Activated T-cell treated with anti-CD3 and anti-CD28 coated beads for 48 hours (primary cell): ENCODE data around the gene GOLGA5.
"Not testable (repeated sequence)": the region's sequence is repeated elsewhere in the genome, so short reads cannot be mapped to it uniquely, and the experiment has no call there.

Experiments
- DNase-seq: peaks from one replicate; pipeline ENCODE4 v3.0.0-alpha.2; 2020; ENCODE audit warnings: low read depth

GOLGA5 gene

DNA sequence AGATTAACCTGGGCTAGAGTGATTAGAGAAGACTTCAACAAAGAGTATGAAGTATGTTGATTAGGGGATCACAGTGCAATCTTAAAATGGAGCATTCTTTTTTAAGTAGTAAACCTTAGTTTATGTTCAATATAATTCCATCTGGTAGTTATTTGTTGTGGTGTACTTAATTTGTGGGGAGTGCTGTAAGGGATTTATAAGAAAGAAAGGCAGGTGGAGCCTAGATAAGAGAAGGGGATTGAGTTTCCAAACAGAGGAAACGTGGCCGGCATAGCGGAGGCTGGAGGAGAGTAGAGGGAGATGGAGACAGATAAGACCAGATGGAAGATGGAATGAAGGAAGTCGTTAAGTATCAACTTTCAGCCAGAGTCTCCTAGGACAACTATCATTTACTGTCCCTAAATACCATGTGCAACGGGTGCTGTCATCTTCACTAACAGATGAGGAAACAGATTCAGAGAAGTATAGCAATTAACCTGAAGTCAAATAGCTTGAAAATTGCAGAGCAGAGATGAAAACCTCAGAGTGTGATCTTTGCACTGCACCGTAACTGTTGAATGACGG is 38.1 kb downstream of the GOLGA5 start:
- DNase-seq = no peak

- DNase-seq = no peak
Measured at GRCh38 chr14:92841930-92842329, 47.8 kb downstream of the GOLGA5 start.

GRCh38 chr14:92844204-92844603 is 50.1 kb downstream of the GOLGA5 start:
- DNase-seq = peak; percentile 27

DNA sequence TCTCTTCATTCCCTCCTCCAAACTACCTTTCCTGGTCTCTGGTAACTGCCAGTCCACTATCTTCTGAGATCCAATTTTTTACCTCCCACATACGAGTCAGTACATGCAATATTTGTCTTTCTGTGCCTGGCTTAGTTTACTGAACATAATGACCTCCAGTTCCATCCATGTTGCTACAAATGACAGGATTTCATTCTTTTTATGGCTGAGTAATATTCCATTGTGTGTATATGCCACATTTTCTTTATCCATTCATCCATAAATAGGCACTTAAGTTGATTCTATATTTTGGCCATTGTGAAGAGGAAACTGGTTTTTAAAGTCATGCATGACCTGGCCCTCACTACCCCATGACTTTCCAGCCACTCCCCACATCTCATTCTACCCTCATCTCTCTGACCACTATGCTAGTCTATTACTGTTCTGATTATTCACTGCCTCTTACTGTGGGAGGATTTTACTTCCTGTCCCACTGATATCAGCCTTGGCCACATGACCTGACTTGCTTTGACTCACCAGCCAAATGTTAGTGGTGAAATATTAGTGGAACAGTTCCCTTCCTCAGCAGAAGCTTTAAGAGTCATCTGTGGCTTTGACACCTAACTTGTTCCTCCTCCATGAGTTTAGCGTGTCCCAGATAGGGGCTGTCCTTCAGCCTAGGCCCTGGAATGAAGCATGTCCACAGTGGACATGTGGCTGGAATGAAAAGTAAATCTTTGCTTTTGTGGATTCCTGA is 52.2 kb downstream of the GOLGA5 start:
- DNase-seq = peak; percentile 17

- DNase-seq = no peak
Measured at GRCh38 chr14:92847278-92847677, 53.2 kb downstream of the GOLGA5 start.

DNA sequence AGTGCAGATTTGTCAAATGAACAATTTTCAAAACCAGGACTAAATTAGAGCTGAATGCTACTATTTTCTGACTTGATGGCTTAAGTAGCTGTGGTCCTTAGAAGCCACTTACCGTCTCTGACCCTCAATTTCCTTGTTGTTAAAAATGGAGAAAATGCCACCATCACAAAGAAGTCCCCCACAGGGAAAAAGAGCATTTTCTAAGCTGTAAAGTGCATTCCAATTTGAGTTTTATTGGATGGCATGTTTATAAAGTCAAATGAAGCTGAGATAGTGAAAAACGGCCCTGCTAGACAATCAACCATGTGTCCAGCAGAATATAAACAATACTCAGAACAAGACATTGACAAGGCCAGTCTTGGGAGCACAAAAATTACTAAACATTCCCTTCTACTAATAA is 53.6 kb downstream of the GOLGA5 start:
- no peak for DNase-seq

DNA sequence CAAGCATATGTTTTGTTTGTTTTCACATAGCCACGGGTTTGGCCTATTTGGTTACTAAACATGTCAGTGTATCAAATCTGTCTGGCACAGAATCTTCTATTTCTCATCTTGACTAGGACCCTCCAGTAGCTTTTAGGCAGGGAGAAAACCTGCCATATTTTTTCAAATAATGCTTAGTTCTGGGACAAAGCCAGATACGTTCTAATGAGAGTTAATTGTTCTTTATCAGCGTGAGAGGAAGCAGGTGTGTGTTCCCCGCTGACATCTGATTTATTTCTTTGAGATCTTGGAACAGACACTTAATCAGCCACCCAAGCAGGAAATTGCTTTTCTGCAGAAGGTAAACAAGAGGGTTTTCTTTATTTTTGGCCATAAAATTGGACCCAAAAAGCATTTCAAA is 54.8 kb downstream of the GOLGA5 start:
- no peak for DNase-seq

- no peak for DNase-seq
Measured at GRCh38 chr14:92850492-92850891, 56.4 kb downstream of the GOLGA5 start.

DNA sequence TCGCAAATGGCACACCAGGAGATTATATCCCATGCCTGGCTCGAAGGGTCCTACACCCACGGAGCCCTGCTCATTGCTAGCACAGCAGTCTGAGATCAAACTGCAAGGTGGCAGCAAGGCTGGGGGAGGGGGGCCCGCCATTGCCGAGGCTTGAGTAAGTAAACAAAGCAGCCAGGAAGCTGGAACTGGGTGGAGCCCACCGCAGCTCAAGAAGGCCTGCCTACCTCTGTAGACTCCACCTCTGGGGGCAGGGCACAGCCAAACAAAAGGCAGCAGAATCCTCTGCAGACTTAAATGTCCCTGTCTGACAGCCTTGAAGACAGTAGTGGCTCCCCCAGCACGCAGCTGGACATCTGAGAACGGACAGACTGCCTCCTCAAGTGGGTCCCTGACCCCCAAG is 59.0 kb downstream of the GOLGA5 start:
- not testable (repeated sequence) for DNase-seq

DNA sequence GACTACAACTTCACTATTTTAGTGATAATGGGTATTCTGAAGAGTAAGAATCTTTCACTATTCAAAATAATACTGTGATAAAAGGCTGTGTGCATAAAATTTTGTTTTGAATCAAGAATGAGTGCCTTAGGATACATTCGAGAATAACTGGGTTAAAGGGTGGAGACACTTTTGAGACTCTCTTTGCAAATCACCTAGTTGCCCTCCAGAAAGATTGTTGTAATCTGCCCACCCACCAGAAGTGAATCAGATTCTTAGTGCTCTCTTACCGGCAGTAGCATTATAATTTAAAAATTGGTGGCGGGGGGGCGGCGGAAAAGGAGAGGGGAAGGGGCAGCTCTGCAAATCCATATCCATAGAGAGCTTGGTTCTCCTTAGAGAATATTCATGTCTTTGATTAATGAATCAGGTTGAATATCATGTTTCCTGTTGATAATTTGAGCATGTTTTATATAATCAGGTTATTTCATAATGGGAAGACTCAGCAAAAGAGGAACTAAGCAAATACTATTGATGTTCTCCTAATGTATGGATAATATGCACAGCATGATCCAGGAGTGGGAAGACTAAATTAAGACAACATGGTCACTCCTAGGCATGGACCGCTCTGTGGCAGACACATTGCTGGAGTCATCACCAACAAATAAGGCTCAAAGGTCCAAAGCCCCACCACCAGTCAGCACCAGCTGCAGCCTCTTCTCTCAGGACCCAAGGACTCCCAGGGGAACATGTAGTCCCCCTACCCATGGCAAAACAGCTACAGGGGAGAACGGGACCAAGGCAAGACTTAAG is 66.1 kb downstream of the GOLGA5 start:
- no peak for DNase-seq

DNA sequence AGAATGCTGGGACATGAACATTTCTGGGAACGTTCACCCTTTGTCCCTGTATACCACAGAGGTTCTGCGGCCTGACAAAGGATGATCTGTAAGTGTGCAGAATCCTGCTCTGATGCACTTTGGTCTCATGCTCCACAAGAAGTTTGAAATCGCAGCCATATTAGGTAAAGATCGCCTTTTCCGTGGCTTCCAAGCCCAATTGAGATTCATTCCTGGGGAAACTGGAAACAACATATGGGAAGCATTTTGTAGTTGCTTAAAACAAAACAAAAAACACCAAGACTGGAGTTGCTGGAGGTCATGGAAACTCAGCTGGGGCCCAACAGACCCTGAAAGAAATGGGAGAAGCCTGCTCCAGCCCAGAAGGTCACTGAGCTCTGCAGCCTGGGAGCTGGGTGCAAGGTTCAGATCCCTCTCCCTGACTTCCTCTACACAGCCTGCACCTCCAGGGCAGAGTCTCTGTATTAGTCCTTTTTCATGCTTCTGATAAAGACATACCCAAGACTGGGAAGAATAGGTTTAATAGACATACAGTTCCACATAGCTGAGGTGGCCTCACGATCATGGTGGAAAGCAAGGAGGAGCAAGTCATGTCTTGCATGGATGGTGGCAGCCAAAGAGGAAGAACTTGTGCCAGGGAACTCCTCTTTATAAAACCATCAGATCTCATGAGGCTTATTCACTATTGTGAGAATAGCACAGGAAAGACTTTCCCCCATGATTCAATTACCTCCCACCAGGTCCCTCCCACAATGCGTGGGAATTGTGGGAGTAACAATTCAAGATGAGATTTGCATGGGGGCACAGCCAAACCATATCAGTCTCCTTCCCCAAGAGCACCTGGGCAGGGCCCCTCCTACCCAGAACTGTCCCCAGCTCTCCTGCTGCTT is 68.0 kb downstream of the GOLGA5 start:
- no peak for DNase-seq

DNA sequence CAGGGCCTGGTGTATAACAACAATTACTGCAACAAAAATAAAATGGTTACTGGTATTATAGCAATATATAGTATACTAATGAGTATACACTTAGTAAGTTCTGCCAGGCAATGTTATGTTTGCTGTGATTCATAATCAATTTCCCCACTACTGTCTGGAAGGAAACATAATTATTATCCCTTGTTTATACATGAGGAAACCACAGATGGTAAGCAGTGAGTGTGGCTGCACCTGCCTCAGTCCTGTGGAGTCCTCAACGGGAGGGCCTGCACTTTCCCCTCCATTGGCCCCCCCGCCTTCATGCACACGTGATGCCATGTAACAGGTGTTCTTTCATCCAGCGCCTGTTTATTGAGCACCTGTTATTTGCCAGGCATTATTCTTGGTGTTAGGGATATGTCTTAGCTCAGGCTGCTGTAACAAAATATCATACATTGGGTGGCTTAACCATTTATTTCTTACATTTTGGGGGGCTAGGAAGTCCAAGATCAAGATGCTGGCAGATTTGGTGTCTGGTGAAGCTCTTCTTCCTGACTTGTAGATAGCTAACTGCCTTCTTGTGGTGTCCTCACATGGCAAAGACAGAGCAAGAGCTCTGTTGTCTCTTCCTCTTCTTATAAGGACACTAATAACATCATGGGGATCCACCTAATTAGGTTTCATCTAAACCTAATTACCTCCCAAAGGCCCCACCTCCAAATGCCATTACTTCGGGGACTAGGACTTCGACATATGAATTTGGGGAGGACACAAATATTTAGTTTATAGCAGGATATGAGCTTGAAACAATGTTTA is 69.4 kb downstream of the GOLGA5 start:
- DNase-seq = no peak

DNA sequence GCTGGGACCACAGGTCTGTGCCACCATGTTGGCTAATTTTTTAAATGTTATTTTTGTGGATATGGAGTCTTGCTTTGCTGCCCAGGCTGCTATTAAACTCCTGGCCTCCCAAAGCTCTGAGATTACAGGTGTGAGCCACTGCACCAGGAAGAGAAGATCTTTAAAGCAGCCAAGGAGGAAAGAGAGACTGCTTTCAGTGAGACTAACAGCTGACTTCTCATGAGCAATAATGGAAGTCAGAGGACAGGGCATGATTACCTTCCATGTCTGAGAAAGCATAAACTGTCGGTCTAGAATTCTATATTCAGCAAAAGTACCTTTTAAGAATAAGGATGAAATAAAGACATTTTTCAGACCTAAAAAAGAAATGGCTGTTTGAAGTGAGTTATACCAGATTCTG is 71.6 kb downstream of the GOLGA5 start:
- no peak for DNase-seq

GRCh38 chr14:92866181-92866752 is 72.2 kb downstream of the GOLGA5 start:
- no peak for DNase-seq

DNA sequence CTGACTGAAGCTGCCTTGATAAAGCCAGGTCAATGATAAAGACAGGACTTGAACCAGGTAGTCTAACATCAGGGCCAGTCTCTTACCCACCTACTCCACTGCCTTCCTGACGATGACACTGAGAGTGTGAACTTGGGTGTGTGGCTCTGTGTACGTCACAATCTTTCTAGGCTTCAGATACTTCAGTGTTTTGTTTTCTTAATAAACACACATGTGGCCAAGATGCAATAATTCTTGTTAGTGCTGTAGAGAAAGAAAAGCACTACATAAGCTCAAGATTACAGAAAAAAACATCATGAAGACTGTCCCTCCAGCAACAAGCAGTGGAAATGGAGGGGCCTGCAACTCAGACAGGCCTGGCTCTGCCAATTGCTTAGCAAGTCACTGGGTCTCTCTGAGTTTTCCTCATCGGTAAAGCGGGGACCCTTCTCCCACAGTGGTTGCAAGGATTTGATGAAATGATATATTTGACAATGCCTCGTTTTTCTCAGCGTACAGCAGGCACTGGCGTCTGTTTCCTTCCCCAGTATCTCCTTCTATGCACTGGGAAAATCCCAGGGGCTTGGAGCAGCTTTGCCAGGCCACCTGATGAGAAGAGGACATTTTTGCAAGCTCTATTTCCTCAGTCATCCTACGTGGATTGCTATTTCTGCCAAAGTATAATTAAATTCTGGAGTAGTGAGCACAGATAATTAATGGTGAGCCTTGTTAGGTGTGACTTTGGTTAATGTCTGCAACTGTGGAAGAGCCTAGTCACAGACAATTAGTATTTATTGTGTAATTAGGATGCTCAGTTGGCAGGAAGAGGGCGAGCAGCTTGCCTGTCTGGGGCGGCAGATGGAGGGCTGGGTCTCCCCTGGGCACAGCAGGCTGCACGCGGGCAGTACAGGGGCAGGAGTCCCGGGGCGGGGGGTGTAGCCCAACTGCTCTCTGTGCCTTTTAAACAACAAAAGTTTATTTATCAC is 73.1 kb downstream of the GOLGA5 start:
- DNase-seq = no peak

DNA sequence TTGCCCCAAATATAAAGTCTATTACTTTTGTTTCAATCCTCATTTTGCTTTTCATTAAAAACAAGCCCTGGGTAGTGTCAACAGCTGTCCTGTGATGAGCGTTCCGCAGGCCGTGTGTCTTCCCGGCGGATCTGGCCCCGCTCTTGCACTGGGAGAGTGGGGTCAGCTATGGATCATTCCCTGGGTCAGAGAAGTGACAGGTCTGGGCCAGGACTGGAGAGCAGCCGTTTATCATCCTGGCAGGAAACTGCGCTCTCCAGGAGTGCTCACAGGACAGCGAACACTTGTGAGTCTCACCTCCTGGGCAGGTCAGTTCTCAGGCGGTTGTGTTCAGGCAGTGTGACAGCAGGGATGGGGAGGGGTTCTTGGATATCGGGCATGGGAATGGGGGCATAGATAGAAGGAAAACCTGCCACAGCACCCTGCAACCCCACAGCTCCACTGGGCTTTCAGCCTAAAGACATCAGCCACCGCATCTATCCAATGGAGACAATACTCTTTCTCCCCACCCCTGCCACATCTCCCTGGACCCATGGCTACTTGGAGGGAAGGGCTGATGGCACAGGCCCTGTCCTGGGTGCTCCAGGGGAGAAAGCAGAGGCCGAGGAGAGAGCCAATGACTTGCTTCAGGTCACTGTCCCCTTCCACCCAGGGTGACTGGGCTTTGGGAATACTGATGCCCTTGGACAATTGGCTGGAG is 81.0 kb downstream of the GOLGA5 start:
- DNase-seq = no peak

DNA sequence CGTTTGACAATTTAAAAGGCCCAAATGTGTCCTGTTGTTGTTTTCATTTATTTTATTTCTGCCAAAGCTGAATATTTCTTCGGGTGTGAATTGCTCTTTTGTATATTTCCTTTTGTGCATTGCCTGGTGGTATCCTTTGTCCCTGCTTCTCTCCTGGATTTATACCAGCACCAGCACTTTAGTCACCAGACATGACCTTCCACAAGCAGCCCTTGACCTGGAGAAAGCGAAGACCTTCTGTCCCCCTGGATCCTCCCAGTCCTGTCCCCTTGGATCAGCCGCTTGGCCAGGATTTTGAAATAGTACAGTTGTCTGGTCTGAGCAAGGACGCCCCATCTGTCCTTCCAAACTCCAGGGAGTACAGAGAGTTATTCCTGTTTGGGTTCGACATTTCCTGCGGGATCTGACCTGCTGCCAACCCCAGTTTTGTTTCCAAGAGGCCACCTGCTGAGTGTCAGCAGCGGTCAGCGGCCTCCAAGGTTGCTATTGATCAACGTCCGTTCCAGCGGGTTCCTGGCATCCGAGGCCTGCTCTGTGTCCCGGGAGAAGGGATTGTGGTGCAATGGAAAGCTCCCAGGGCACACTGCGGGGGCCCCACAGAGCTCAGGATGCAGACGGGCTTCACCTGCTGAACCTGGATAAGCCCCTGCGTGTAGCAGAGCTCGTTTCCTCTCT is 83.8 kb downstream of the GOLGA5 start:
- DNase-seq = no peak

- DNase-seq = no peak
Measured at GRCh38 chr14:92880351-92880750, 86.2 kb downstream of the GOLGA5 start.

DNA sequence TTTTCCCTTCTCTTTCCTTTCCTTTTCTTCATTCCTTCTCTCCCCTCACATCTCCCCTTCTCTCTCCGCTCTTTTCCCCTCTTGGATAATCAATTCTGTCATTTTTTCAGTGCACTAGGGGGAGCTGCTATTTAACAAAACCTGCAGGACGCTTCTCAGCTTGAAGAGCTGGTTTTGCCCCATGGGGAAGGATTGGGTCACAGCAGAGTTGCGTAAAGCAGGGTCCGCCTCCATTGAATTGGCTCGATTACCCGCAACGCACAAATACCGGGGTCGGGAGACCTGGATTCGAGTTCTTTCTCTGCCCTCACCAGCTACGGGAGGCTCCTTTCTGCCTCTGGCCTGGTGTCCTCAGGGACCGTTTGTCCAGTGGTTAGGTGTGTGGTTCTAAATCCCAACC is 86.7 kb downstream of the GOLGA5 start:
- no peak for DNase-seq
